GM12878 (cell line): ENCODE results near the gene ULK4. TPM values are rescaled to one million over a fixed set of nuclear protein-coding genes. Genes with fewer than 3 reads are reported as not detected.

Source experiments
- ATAC-seq: fragments of 200-7000 bp; cut with Tn5 transposase; 3 replicates; pipeline ENCODE4 v1.9.1; 2020; ENCODE audit warnings: mild to moderate bottlenecking, moderate library complexity
- BruUV-seq: library from RNA; stranded (reverse); fragments of 400-500 nt; replicated peaks from 2 replicates; lab custom pipeline; 2021; lab: Mats Ljungman, UMichigan
- CTCF ChIA-PET: fragments of 300-600 bp; sonication (Branson Sonifier 250); formaldehyde crosslinking; extraction: SDS; loops from one replicate; lab custom pipeline; 2021; ENCODE audit warnings: inconsistent platforms; lab: Yijun Ruan, JAX
- POLR2A ChIA-PET: fragments of 350-600 bp; formaldehyde crosslinking; extraction: SDS; loops from one replicate; lab custom pipeline; 2021; ENCODE audit warnings: inconsistent platforms; lab: Charles Lee
- RAD21 ChIA-PET: fragments of 300-600 bp; sonication (Branson Sonifier 250); formaldehyde crosslinking; loops from one replicate; lab custom pipeline; 2023; ENCODE audit warnings: antibody characterized with exemption; ENCODE audit not compliant: unreplicated experiment; lab: Charles Lee
- SMC1A ChIA-PET: fragments of 300-600 bp; sonication (Branson Sonifier 250); formaldehyde crosslinking; loops from one replicate; lab custom pipeline; 2023; ENCODE audit not compliant: unreplicated experiment, uncharacterized antibody; lab: Charles Lee
- DNase-seq: peaks from one replicate; pipeline ENCODE4 v3.0.0-alpha.2; 2011; ENCODE audit warnings: low read depth, low spot score
- FAIRE-seq: peaks from 3 replicates; lab custom pipeline; 2011; peaks lifted over from hg19 to GRCh38; lab: Jason Lieb, UNC
- H2AFZ ChIP-seq: 2 replicates; pipeline ENCODE4 v1.6.0; 2011; ENCODE audit warnings: low read depth, low read length, control low read depth; ENCODE audit not compliant: control insufficient read depth
- H3K27ac ChIP-seq: 2 replicates; pipeline ENCODE4 v1.5.1; 2011; ENCODE audit warnings: control low read depth; ENCODE audit not compliant: control insufficient read depth, insufficient read depth
- H3K27me3 ChIP-seq, 2 experiments: replicated peaks in 1 of 2; 2 replicates each; pipeline versions ENCODE4 v1.6.0 to v1.6.1; 2011; ENCODE audit warnings: low read length in 1 of 2; ENCODE audit not compliant: control insufficient read depth in 2 of 2, insufficient read depth in 2 of 2
- H3K36me3 ChIP-seq, 2 experiments: 2 replicates each; pipeline ENCODE4 v1.5.1; 2011; ENCODE audit warnings: low read length in 1 of 2; ENCODE audit not compliant: control insufficient read depth in 2 of 2, insufficient read depth in 2 of 2
- H3K4me1 ChIP-seq: 2 replicates; pipeline ENCODE4 v1.6.1; 2011; ENCODE audit warnings: mild to moderate bottlenecking, low read length, moderate library complexity, mixed read lengths; ENCODE audit not compliant: control insufficient read depth, insufficient read depth
- H3K4me2 ChIP-seq: 2 replicates; pipeline ENCODE4 v1.6.0; 2011; ENCODE audit warnings: control low read depth; ENCODE audit not compliant: control insufficient read depth, insufficient read depth
- H3K4me3 ChIP-seq: fragments of 200-600 bp; sonication (generic); 2 replicates; pipeline ENCODE4 v1.5.1; 2016
- H3K79me2 ChIP-seq: 2 replicates; pipeline ENCODE4 v1.6.0; 2011; ENCODE audit warnings: low read length; ENCODE audit not compliant: control insufficient read depth, insufficient read depth
- H3K9ac ChIP-seq: 2 replicates; pipeline ENCODE4 v1.8.0; 2011; ENCODE audit warnings: low read length, control low read depth, mixed read lengths; ENCODE audit not compliant: control insufficient read depth, insufficient read depth
- H3K9me3 ChIP-seq: replicated peaks from 3 replicates; pipeline ENCODE4 v1.5.1; 2011; ENCODE audit warnings: mild to moderate bottlenecking, low read length; ENCODE audit not compliant: control insufficient read depth, insufficient read depth
- H4K20me1 ChIP-seq: 2 replicates; pipeline ENCODE4 v1.6.0; 2011; ENCODE audit not compliant: control insufficient read depth, insufficient read depth
- ASH2L ChIP-seq: fragments of 300-600, 200-600 bp; sonication (generic); IDR thresholded peaks from 2 replicates; pipeline ENCODE4 v1.6.1; 2017; ENCODE audit warnings: low read depth, mild to moderate bottlenecking, borderline replicate concordance
- ATF2 ChIP-seq: IDR thresholded peaks from 2 replicates; pipeline ENCODE4 v1.6.1; 2012; ENCODE audit warnings: low read length, inconsistent platforms
- ATF7 ChIP-seq: fragments of 450-650 bp; IDR thresholded peaks from 2 replicates; pipeline ENCODE4 v1.6.1; 2016; ENCODE audit warnings: low read depth, mild to moderate bottlenecking
- CBFB ChIP-seq: IDR thresholded peaks from 2 replicates; pipeline ENCODE4 v1.6.1; 2016; ENCODE audit warnings: antibody characterized with exemption, low read depth
- ETV6 ChIP-seq, 2 experiments: fragments of 450-650 bp in 1 of 2; IDR thresholded peaks in 1 of 2; conservative IDR thresholded peaks in 1 of 2; 2 replicates each; pipeline ENCODE4 v1.6.1; 2014; ENCODE audit warnings: antibody characterized with exemption in 1 of 2, borderline replicate concordance in 1 of 2, low read depth in 1 of 2, mild to moderate bottlenecking in 1 of 2, moderate library complexity in 1 of 2
- GABPA ChIP-seq: IDR thresholded peaks from 2 replicates; pipeline ENCODE4 v1.6.1; 2014; ENCODE audit warnings: antibody characterized with exemption, low read depth, mild to moderate bottlenecking, inconsistent platforms
- HCFC1 ChIP-seq: fragments of 150-350 bp; IDR thresholded peaks from 2 replicates; pipeline ENCODE4 v1.6.1; 2014; ENCODE audit warnings: low read length
- HDAC6 ChIP-seq: fragments of 200-600 bp; sonication (generic); IDR thresholded peaks from one replicate; pipeline ENCODE4 v1.8.0; 2017; ENCODE audit warnings: antibody characterized with exemption; ENCODE audit not compliant: unreplicated experiment
- IKZF1 ChIP-seq: fragments of 450-650 bp; conservative IDR thresholded peaks from 2 replicates; pipeline ENCODE4 v1.6.1; 2017; ENCODE audit warnings: antibody characterized with exemption, mild to moderate bottlenecking
- MXI1 ChIP-seq: fragments of 150-350 bp; IDR thresholded peaks from 2 replicates; pipeline ENCODE4 v1.6.1; 2011; ENCODE audit warnings: low read depth, mild to moderate bottlenecking, inconsistent platforms, low read length, improper control_type of control experiment
- NFYA ChIP-seq: IDR thresholded peaks from 2 replicates; pipeline ENCODE4 v1.6.1; 2011; ENCODE audit warnings: low read depth, mild to moderate bottlenecking, low read length, improper control_type of control experiment, borderline replicate concordance
- NR2F1 ChIP-seq: fragments of 450-650 bp; conservative IDR thresholded peaks from 2 replicates; pipeline ENCODE4 v1.6.1; 2017; ENCODE audit warnings: mild to moderate bottlenecking
- POLR2AphosphoS2 ChIP-seq: IDR thresholded peaks from 2 replicates; pipeline ENCODE4 v1.6.1; 2011; ENCODE audit warnings: low read depth, mild to moderate bottlenecking, low read length, improper control_type of control experiment, moderate library complexity
- RUNX3 ChIP-seq: IDR thresholded peaks from 2 replicates; pipeline ENCODE4 v1.6.1; 2012; ENCODE audit warnings: low read length, inconsistent platforms
- SIN3A ChIP-seq: IDR thresholded peaks from 2 replicates; pipeline ENCODE4 v1.6.1; 2012; ENCODE audit warnings: low read depth, low read length, improper control_type of control experiment
- SMC3 ChIP-seq: IDR thresholded peaks from 2 replicates; pipeline ENCODE4 v1.6.1; 2011; ENCODE audit warnings: low read length, improper control_type of control experiment, borderline replicate concordance
- TCF3 ChIP-seq: IDR thresholded peaks from 2 replicates; pipeline ENCODE4 v1.6.1; 2012; ENCODE audit warnings: low read depth, mild to moderate bottlenecking, low read length, borderline replicate concordance; ENCODE audit not compliant: insufficient read depth
- YY1 ChIP-seq: IDR thresholded peaks from 2 replicates; pipeline ENCODE4 v1.6.1; 2011; ENCODE audit warnings: low read depth, mild to moderate bottlenecking, low read length
- ZBTB33 ChIP-seq: fragments of 450-650 bp; IDR thresholded peaks from 2 replicates; pipeline ENCODE4 v1.6.1; 2017; ENCODE audit warnings: mild to moderate bottlenecking
- ZNF384 ChIP-seq: IDR thresholded peaks from 2 replicates; pipeline ENCODE4 v1.6.1; 2012; ENCODE audit warnings: low read depth, mild to moderate bottlenecking, low read length, improper control_type of control experiment, borderline replicate concordance
- WGBS: methylation state at CpG from one replicate; pipeline ENCODE4 v1.1.6; 2016; ENCODE audit warnings: low lambda C conversion rate; ENCODE audit not compliant: insufficient replicate concordance, insufficient coverage; ENCODE audit errors: missing lambda C conversion rate; 5-methylcytosine and 5-hydroxymethylcytosine counted together
- in situ Hi-C: fragments of 300-500 bp; cut with MboI; formaldehyde crosslinking; loops from 9 replicates; pipeline ENCODE4 v1.14.3; 2018; ENCODE audit warnings: mixed read lengths
- intact Hi-C: fragments of 100-400 bp; cut with micrococcal nuclease; formaldehyde crosslinking; loops from one replicate; pipeline ENCODE4 v1.14.2; 2022; ENCODE audit not compliant: unreplicated experiment
- polyA plus RNA-seq, 11 experiments: library from polyadenylated mRNA; depleted of rRNA in 4 of 11; unstranded in 6 of 11; stranded (reverse) in 5 of 11; fragments of >200 nt; fragmentation: Nextera tagmentation in 4 of 11; fragmentation: Illumina TruSeq in 1 of 11; extraction: Ambion mirVana in 4 of 11; extraction: Trizol in 1 of 11; gene quantifications; 1 replicate in 1 of 11; 2 replicates in 10 of 11; pipeline versions ENCODE4 v1.2.1 to v1.2.3, GENCODE V29; 2011 to 2016; ENCODE audit warnings: inconsistent platforms in 2 of 11, missing spikeins in 2 of 11, low read depth in 1 of 11
- total RNA-seq, 4 experiments: library from RNA; depleted of rRNA in 3 of 4; stranded (reverse); fragments of >200 nt in 3 of 4; fragmentation: Illumina TruSeq in 1 of 4; extraction: Trizol in 1 of 4; gene quantifications; 2 replicates each; pipeline versions ENCODE4 v1.2.1 to v1.2.3, GENCODE V29; 2013 to 2021
- TF ChIP-seq, protein P1 (sequence below): IDR thresholded peaks from 2 replicates; pipeline ENCODE4 v1.6.1; 2011; ENCODE audit warnings: borderline replicate concordance, low read depth, mild to moderate bottlenecking, moderate library complexity, mixed read lengths, low read length; ENCODE audit not compliant: insufficient read depth; ENCODE audit errors: extremely low read length

The ULK4 gene
- total and polyA plus RNA-seq, 10 of the 15 experiments (the other 5 are each of a cell fraction or from before 2014, with no cell fraction given): 3.5 to 7.6 (median 6.3) TPM

DNA sequence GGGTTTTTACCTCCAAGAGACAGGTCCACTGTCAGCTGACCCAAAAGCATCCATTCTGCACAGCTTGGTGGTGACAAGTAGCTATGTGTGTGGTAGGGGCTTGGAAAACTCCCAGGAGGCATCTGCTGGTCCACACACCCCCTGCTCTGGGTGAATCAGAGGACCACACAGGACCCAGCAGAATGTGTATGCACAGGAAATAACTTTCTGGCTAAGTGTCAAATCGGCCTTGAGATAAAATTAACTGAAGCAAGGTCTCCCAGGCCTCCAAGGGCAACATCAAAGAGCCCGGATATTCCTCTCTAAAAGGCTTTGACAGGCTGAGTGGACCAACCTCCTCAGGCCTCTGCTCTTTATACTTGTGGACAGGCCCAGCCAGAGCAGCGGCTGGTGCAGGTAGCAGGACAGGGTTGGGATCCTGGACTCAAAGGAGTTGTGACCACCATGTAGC lies 696.1 kb downstream of the ULK4 start (continued):
- TF ChIP-seq POLR2AphosphoS2 (no peak), TCF3 (no peak), HCFC1 (no peak), GABPA (no peak), ETV6 (conservative IDR thresholded peaks at IDR 0.05 in 1 of 2, IDR thresholded peaks at IDR 0.05 in 1 of 2; ENCODE audit: borderline replicate concordance in 1 of 2, low read depth in 1 of 2) (no peak), NFYA (no peak), NR2F1 (no peak)
- TF ChIP-seq, protein P1, sequence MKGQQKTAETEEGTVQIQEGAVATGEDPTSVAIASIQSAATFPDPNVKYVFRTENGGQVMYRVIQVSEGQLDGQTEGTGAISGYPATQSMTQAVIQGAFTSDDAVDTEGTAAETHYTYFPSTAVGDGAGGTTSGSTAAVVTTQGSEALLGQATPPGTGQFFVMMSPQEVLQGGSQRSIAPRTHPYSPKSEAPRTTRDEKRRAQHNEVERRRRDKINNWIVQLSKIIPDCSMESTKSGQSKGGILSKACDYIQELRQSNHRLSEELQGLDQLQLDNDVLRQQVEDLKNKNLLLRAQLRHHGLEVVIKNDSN: no peak

DNA sequence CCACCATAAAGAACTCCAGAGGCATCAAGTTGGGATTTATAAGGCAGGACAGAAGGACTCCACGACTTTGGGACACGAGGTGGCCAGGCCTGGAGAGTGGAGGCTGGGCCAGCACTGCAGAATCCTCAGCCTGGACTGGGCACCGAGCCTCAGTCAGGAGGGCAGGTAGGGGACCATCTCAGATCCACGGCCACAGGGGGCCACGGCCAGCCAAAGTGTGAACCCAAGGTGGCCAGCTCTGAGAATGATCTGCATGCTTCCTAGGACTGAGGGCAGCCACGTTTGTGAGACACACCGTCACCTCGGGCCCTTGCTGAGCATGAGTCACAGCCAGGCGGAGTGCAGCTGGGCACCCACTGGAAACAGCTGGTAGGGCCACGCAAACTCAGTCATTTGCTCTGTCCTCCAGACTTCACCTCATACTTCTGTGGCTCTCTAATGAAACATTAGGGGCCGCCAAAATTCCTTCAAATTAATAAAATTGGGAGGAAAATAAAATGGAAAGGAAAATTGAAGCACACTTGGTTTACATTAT lies 696.8 kb downstream of the ULK4 start:
- SMC1A ChIA-PET: no interaction called here
- intact Hi-C loops: no loop called here
- no peak overlapping the region for H3K4me2 ChIP-seq
- 28% methylated on average over 11 of the region's 11 CpGs for WGBS
- RAD21 ChIA-PET: no interaction called here
- H3K4me3 ChIP-seq: no peak overlapping the region
- FAIRE-seq (no peak), DNase-seq (no peak), ATAC-seq (no peak)
- no peak overlapping the region for H3K9ac ChIP-seq
- no peaks in the 10 kb centered on the region for H3K9me3 ChIP-seq
- H3K27me3 ChIP-seq: no peaks in the 10 kb centered on the region; a peak in 1 of 4 replicates
- no peak overlapping the region for H3K27ac ChIP-seq
- BruUV-seq: no TSS peak
- no peaks in the 10 kb centered on the region for H4K20me1 ChIP-seq
- H3K79me2 ChIP-seq: no peaks in the 10 kb centered on the region
- CTCF ChIA-PET: no interaction called here
- in situ Hi-C loops: no loop called here
- no peaks in the 10 kb centered on the region for H3K4me1 ChIP-seq
- POLR2A ChIA-PET: no interaction called here
- no peak overlapping the region for H2AFZ ChIP-seq
- H3K36me3 ChIP-seq: no peaks in the 10 kb centered on the region
- TF ChIP-seq TCF3: no peak
- no peak for TF ChIP-seq MXI1
- TF ChIP-seq YY1: no peak
- no peak for TF ChIP-seq NR2F1
- TF ChIP-seq ZNF384: no peak
- no peak for TF ChIP-seq SIN3A
- no peak for TF ChIP-seq ASH2L
- TF ChIP-seq IKZF1: no peak
- TF ChIP-seq HDAC6: no peak
- TF ChIP-seq ATF2: no peak
- TF ChIP-seq SMC3: no peak
- no peak for TF ChIP-seq RUNX3
- no peak for TF ChIP-seq ZBTB33
- no peak for TF ChIP-seq ATF7
- no peak for TF ChIP-seq CBFB
